ENCODE results near the gene NCOA3. TPM values are rescaled to one million over a fixed set of nuclear protein-coding genes. Genes with fewer than 3 reads are reported as not detected.

Gene NCOA3
- total and polyA plus RNA-seq, 2 experiments from 2014 or later = 6.7 to 25.8 TPM

- H3K9me3 Mint-ChIP-seq = peaks cover 11% of the 10 kb centered on the region
- Histone ChIP-seq H3K27ac (ENCODE audit: low read depth) (no peak overlapping the region), H3K9me2 (ENCODE audit: insufficient read depth) (no peaks in the 10 kb centered on the region), H3K4me2 (no peak overlapping the region), H3K4me3 (no peak overlapping the region), H2AFZ (no peak overlapping the region), H4K20me1 (replicated peaks; ENCODE audit: insufficient read depth) (no peaks in the 10 kb centered on the region), H3K79me2 (replicated peaks; ENCODE audit: insufficient read depth) (peaks cover 18% of the 10 kb centered on the region), H3F3A (replicated peaks; ENCODE audit: low read depth) (no peaks in the 10 kb centered on the region), H3K36me3 (ENCODE audit: insufficient read depth) (no peaks in the 10 kb centered on the region), H3K4me1 (ENCODE audit: insufficient read depth) (no peaks in the 10 kb centered on the region), H3K27me3 (ENCODE audit: insufficient read depth) (no peaks in the 10 kb centered on the region)
- no peak for ATAC-seq
- no peaks in the 10 kb centered on the region for H3K27me3 Mint-ChIP-seq (ENCODE audit: insufficient read depth, low read depth, poor library complexity)
- no peak for DNase-seq (ENCODE audit: low spot score)
- TF ChIP-seq EZH2phosphoT487 (IDR thresholded peaks at IDR 0.05; ENCODE audit: unreplicated experiment) (no peak), POLR2AphosphoS5 (IDR thresholded peaks at IDR 0.05; ENCODE audit: low read depth) (no peak), NANOG (IDR thresholded peaks at IDR 0.05; ENCODE audit: borderline replicate concordance) (no peak), ZNF114 (CRISPR knock-in tag; IDR thresholded peaks at IDR 0.05) (no peak), JUNB (IDR thresholded peaks at IDR 0.05; ENCODE audit: unreplicated experiment) (no peak)
- H3K27ac Mint-ChIP-seq = no peak overlapping the region
- H3K36me3 Mint-ChIP-seq (ENCODE audit: low read depth) = peaks cover 22% of the 10 kb centered on the region
- H3K4me3 Mint-ChIP-seq = no peak overlapping the region
- peaks cover 15% of the 10 kb centered on the region; the same call in 2 of the 3 replicates for H3K4me1 Mint-ChIP-seq
These were observed 97.4 kb downstream of the NCOA3 start for GRCh38 chr20:47598911-47599744.

- Histone ChIP-seq H3K4me3 (no peak overlapping the region), H3K27me3 (ENCODE audit: insufficient read depth) (no peaks in the 10 kb centered on the region), H3K4me2 (no peak overlapping the region), H3K4me1 (ENCODE audit: insufficient read depth) (no peaks in the 10 kb centered on the region), H2AFZ (no peak overlapping the region), H3F3A (replicated peaks; ENCODE audit: low read depth) (no peaks in the 10 kb centered on the region), H3K9me2 (ENCODE audit: insufficient read depth) (no peaks in the 10 kb centered on the region), H3K36me3 (ENCODE audit: insufficient read depth) (no peaks in the 10 kb centered on the region), H3K27ac (ENCODE audit: low read depth) (no peak overlapping the region), H3K79me2 (replicated peaks; ENCODE audit: insufficient read depth) (peaks cover 33% of the 10 kb centered on the region), H4K20me1 (replicated peaks; ENCODE audit: insufficient read depth) (no peaks in the 10 kb centered on the region)
- H3K4me1 Mint-ChIP-seq = peaks cover 17% of the 10 kb centered on the region; the same call in 2 of the 3 replicates
- peaks cover 22% of the 10 kb centered on the region for H3K36me3 Mint-ChIP-seq (ENCODE audit: low read depth)
- H3K27ac Mint-ChIP-seq = no peak overlapping the region
- peaks cover 11% of the 10 kb centered on the region for H3K9me3 Mint-ChIP-seq
- TF ChIP-seq ZNF114 (CRISPR knock-in tag; IDR thresholded peaks at IDR 0.05) (no peak), ZNF331 (CRISPR knock-in tag; IDR thresholded peaks at IDR 0.05; ENCODE audit: low read depth) (no peak), CTCF (conservative IDR thresholded peaks at IDR 0.05; ENCODE audit: low read depth in 2 of 2) (no peak), CREB1 (CRISPR knock-in tag; IDR thresholded peaks at IDR 0.05; ENCODE audit: low read depth) (no peak), EZH2 (IDR thresholded peaks at IDR 0.05; ENCODE audit: low read depth, unreplicated experiment) (no peak), ZNF462 (CRISPR knock-in tag; IDR thresholded peaks at IDR 0.05) (no peak), STAT1 (IDR thresholded peaks at IDR 0.05; ENCODE audit: unreplicated experiment) (no peak)
- H3K4me3 Mint-ChIP-seq = no peak overlapping the region
- DNase-seq (ENCODE audit: low spot score) (no peak), ATAC-seq (no peak)
- H3K27me3 Mint-ChIP-seq (ENCODE audit: insufficient read depth, low read depth, poor library complexity) = no peaks in the 10 kb centered on the region
These were observed 99.4 kb downstream of the NCOA3 start for GRCh38 chr20:47600967-47601547.

Data from GM23338 (cell line).